HCT116 (cell line): ENCODE data around the gene LMBRD2. TPM values are rescaled to one million over a fixed set of nuclear protein-coding genes. Genes with fewer than 3 reads are reported as not detected.

Source experiments
- ATAC-seq: fragments of 200-7000 bp; cut with Tn5 transposase; 2 replicates; pipeline ENCODE4 v1.9.1; 2020; ENCODE audit warnings: mild to moderate bottlenecking, moderate library complexity
- BruUV-seq: library from RNA; stranded (reverse); fragments of 400-500 nt; replicated peaks from 2 replicates; lab custom pipeline; 2021; lab: Mats Ljungman, UMichigan
- CTCF ChIA-PET: fragments of 300-600 bp; sonication (Branson Sonifier 250); formaldehyde crosslinking; loops from one replicate; lab custom pipeline; 2021; ENCODE audit warnings: antibody characterized with exemption; lab: Charles Lee
- POLR2A ChIA-PET: fragments of 300-600, 350-600 bp; sonication (Branson Sonifier 250); formaldehyde crosslinking; loops from one replicate; lab custom pipeline; 2021; ENCODE audit warnings: antibody characterized with exemption; lab: Charles Lee
- RAD21 ChIA-PET, 2 experiments: fragments of 300-600 bp; sonication (Branson Sonifier 250); formaldehyde crosslinking; loops; one replicate each; lab custom pipeline; 2023; ENCODE audit warnings: low total read pairs in 2 of 2; ENCODE audit not compliant: uncharacterized antibody in 2 of 2, unreplicated experiment in 2 of 2, low non-redundant PET in 1 of 2; lab: Charles Lee
- DNase-seq: peaks from one replicate; pipeline ENCODE4 v3.0.0-alpha.2; 2010; ENCODE audit warnings: low read depth, low spot score
- H2AFZ ChIP-seq: fragments of 200-600 bp; shearing (Covaris generic), sonication (generic); 2 replicates; pipeline ENCODE4 v1.6.1; 2017; ENCODE audit warnings: low read depth, mixed run types, mixed read lengths, antibody characterized with exemption, low read length; ENCODE audit not compliant: poor library complexity, severe bottlenecking
- H3K27ac ChIP-seq: 2 replicates; pipeline ENCODE4 v1.5.1; 2012; ENCODE audit warnings: low read depth, low read length
- H3K27me3 ChIP-seq: fragments of 200-600 bp; sonication (generic); 2 replicates; pipeline ENCODE4 v1.6.1; 2016; ENCODE audit warnings: mixed run types, low read length, mixed read lengths; ENCODE audit not compliant: insufficient read depth
- H3K36me3 ChIP-seq, 2 experiments: fragments of 200-500 bp in 1 of 2; fragments of 200-600 bp in 1 of 2; sonication (Bioruptor generic) in 1 of 2; sonication (generic) in 1 of 2; 2 replicates each; pipeline versions ENCODE4 v1.5.1 to v1.6.1; 2014 to 2016; ENCODE audit warnings: low read length in 2 of 2, inconsistent platforms in 1 of 2, mixed read lengths in 1 of 2, mixed run types in 1 of 2; ENCODE audit not compliant: insufficient read depth in 2 of 2, control insufficient read depth in 1 of 2
- H3K4me1 ChIP-seq, 2 experiments: fragments of 200-600 bp in 1 of 2; sonication (generic) in 1 of 2; 2 replicates each; pipeline versions ENCODE4 v1.5.1 to v1.6.1; 2012 to 2017; ENCODE audit warnings: low read length in 2 of 2, inconsistent platforms in 1 of 2, mild to moderate bottlenecking in 1 of 2, mixed read lengths in 1 of 2, mixed run types in 1 of 2, moderate library complexity in 1 of 2; ENCODE audit not compliant: insufficient read depth in 2 of 2, control insufficient read depth in 1 of 2
- H3K4me2 ChIP-seq: fragments of 200-600 bp; sonication (generic); 2 replicates; pipeline ENCODE4 v1.6.1; 2017; ENCODE audit warnings: mixed run types, low read length, mixed read lengths
- H3K4me3 ChIP-seq, 2 experiments: fragments of 200-600 bp in 1 of 2; sonication (generic) in 1 of 2; replicated peaks in 1 of 2; 2 replicates each; pipeline ENCODE4 v1.5.1; 2011 to 2016; ENCODE audit warnings: low read length in 2 of 2, control low read depth in 1 of 2, low read depth in 1 of 2, mild to moderate bottlenecking in 1 of 2, mixed read lengths in 1 of 2, mixed run types in 1 of 2
- H3K79me2 ChIP-seq: fragments of 200-600 bp; sonication (generic); 2 replicates; pipeline ENCODE4 v1.6.1; 2017; ENCODE audit warnings: mild to moderate bottlenecking, mixed run types, low read length, moderate library complexity, mixed read lengths; ENCODE audit not compliant: insufficient read depth
- H3K9ac ChIP-seq: fragments of 200-600 bp; sonication (generic); 2 replicates; pipeline ENCODE4 v1.6.1; 2016; ENCODE audit warnings: low read length, mixed read lengths
- H3K9me2 ChIP-seq: fragments of 200-600 bp; sonication (generic), shearing (Covaris generic); 2 replicates; pipeline ENCODE4 v1.6.1; 2017; ENCODE audit warnings: mixed run types, mild to moderate bottlenecking, moderate library complexity; ENCODE audit not compliant: insufficient read depth
- H3K9me3 ChIP-seq, 2 experiments: fragments of 200-500 bp in 1 of 2; fragments of 200-600 bp in 1 of 2; sonication (Bioruptor generic) in 1 of 2; sonication (generic) in 1 of 2; 2 replicates each; pipeline ENCODE4 v1.6.1; 2014 to 2017; ENCODE audit warnings: low read length in 2 of 2, mixed read lengths in 2 of 2, inconsistent platforms in 1 of 2, low read depth in 1 of 2, mild to moderate bottlenecking in 1 of 2, mixed run types in 1 of 2, moderate library complexity in 1 of 2; ENCODE audit not compliant: control insufficient read depth in 1 of 2, insufficient read depth in 1 of 2
- H4K20me1 ChIP-seq: fragments of 200-600 bp; sonication (generic), shearing (Covaris generic); 2 replicates; pipeline ENCODE4 v1.6.1; 2017; ENCODE audit warnings: mixed run types, mild to moderate bottlenecking, moderate library complexity; ENCODE audit not compliant: insufficient read depth
- ATF3 ChIP-seq: IDR thresholded peaks from 2 replicates; pipeline ENCODE4 v1.6.1; 2012
- CBX3 ChIP-seq: IDR thresholded peaks from 2 replicates; pipeline ENCODE4 v1.6.1; 2012; ENCODE audit warnings: low read depth
- CEBPB ChIP-seq: IDR thresholded peaks from 2 replicates; pipeline ENCODE4 v1.6.1; 2012; ENCODE audit warnings: low read depth
- EZH2 ChIP-seq: fragments of 200-600 bp; sonication (generic); IDR thresholded peaks from 2 replicates; pipeline ENCODE4 v1.6.1; 2017; ENCODE audit warnings: antibody characterized with exemption, mixed run types
- FOSL1 ChIP-seq: IDR thresholded peaks from 2 replicates; pipeline ENCODE4 v1.6.1; 2012; ENCODE audit warnings: low read depth
- JUND ChIP-seq: IDR thresholded peaks from 2 replicates; pipeline ENCODE4 v1.6.1; 2012
- POLR2A ChIP-seq: IDR thresholded peaks from 2 replicates; pipeline ENCODE4 v1.7.0; 2011; ENCODE audit warnings: borderline replicate concordance; ENCODE audit not compliant: insufficient read depth, insufficient read length; ENCODE audit errors: extremely low read depth
- POLR2AphosphoS5 ChIP-seq: IDR thresholded peaks from 2 replicates; pipeline ENCODE4 v1.6.1; 2011; ENCODE audit warnings: mild to moderate bottlenecking, low read depth, low read length, moderate library complexity
- RAD21 ChIP-seq: IDR thresholded peaks from 2 replicates; pipeline ENCODE4 v1.6.1; 2012; ENCODE audit warnings: low read depth, mild to moderate bottlenecking
- SIN3A ChIP-seq: IDR thresholded peaks from 2 replicates; pipeline ENCODE4 v1.6.1; 2012; ENCODE audit warnings: low read depth
- SP1 ChIP-seq: IDR thresholded peaks from 2 replicates; pipeline ENCODE4 v1.6.1; 2012; ENCODE audit warnings: low read depth
- ZNF274 ChIP-seq: fragments of 200-500 bp; sonication (Bioruptor generic); IDR thresholded peaks from 2 replicates; pipeline ENCODE4 v1.6.1; 2014; ENCODE audit warnings: mild to moderate bottlenecking, low read depth, low read length, inconsistent platforms
- intact Hi-C: fragments of 100-400 bp; cut with micrococcal nuclease; formaldehyde crosslinking; loops from 2 replicates; pipeline ENCODE4 v1.10.0; 2022
- total RNA-seq: library from RNA; stranded (reverse); gene quantifications from one replicate; pipeline ENCODE4 v1.2.1, GENCODE V29; 2021; ENCODE audit not compliant: unreplicated experiment
- TF ChIP-seq, protein P1 (sequence below), 3 experiments: fragments of 200-600 bp in 1 of 3; sonication (generic) in 1 of 3; IDR thresholded peaks in 2 of 3; conservative IDR thresholded peaks in 1 of 3; 2 replicates each; pipeline ENCODE4 v1.5.1; 2012 to 2017; ENCODE audit warnings: low read depth in 2 of 3, low read length in 2 of 3, antibody characterized with exemption in 1 of 3, borderline replicate concordance in 1 of 3, control low read depth in 1 of 3, mild to moderate bottlenecking in 1 of 3, mixed read lengths in 1 of 3, mixed run types in 1 of 3, moderate library complexity in 1 of 3; ENCODE audit not compliant: insufficient read depth in 1 of 3
- TF ChIP-seq, protein P2 (sequence below): IDR thresholded peaks from 2 replicates; pipeline ENCODE4 v1.6.1; 2012
- TF ChIP-seq, protein P3 (sequence below): IDR thresholded peaks from 2 replicates; pipeline ENCODE4 v1.6.1; 2011; ENCODE audit warnings: mild to moderate bottlenecking, low read length, moderate library complexity; ENCODE audit not compliant: insufficient replicate concordance; ENCODE audit errors: extremely low read depth
- TF ChIP-seq, protein P4 (sequence below): IDR thresholded peaks from 2 replicates; pipeline ENCODE4 v1.6.1; 2012; ENCODE audit warnings: low read depth

The LMBRD2 gene
- total RNA-seq, 1 experiment from 2014 or later: 1.1 TPM

- no peaks in the 10 kb centered on the region for H3K9me3 ChIP-seq
- H2AFZ ChIP-seq: no peak overlapping the region
- H3K79me2 ChIP-seq: no peaks in the 10 kb centered on the region
- no peak overlapping the region for H3K27ac ChIP-seq
- no peak overlapping the region for H3K4me3 ChIP-seq
- intact Hi-C loops: no loop called here
- CTCF ChIA-PET: interaction anchor here (0.8 kb wide), 1 partner anchor 9 kb away, joined by 3 read pairs; no protein-coding TSS in a partner anchor
- H3K36me3 ChIP-seq: peaks cover 11 to 18% of the 10 kb centered on the region in 2 experiments; a peak in 2 of 4 replicates
- RAD21 ChIA-PET: no interaction called here
- no peak for DNase-seq
- no peaks in the 10 kb centered on the region for H3K9me2 ChIP-seq
- no peaks in the 10 kb centered on the region for H4K20me1 ChIP-seq
- no peak overlapping the region for H3K4me2 ChIP-seq
- ATAC-seq: no peak
- H3K9ac ChIP-seq: no peak overlapping the region
- H3K4me1 ChIP-seq: no peaks in the 10 kb centered on the region
- TF ChIP-seq, protein P1, sequence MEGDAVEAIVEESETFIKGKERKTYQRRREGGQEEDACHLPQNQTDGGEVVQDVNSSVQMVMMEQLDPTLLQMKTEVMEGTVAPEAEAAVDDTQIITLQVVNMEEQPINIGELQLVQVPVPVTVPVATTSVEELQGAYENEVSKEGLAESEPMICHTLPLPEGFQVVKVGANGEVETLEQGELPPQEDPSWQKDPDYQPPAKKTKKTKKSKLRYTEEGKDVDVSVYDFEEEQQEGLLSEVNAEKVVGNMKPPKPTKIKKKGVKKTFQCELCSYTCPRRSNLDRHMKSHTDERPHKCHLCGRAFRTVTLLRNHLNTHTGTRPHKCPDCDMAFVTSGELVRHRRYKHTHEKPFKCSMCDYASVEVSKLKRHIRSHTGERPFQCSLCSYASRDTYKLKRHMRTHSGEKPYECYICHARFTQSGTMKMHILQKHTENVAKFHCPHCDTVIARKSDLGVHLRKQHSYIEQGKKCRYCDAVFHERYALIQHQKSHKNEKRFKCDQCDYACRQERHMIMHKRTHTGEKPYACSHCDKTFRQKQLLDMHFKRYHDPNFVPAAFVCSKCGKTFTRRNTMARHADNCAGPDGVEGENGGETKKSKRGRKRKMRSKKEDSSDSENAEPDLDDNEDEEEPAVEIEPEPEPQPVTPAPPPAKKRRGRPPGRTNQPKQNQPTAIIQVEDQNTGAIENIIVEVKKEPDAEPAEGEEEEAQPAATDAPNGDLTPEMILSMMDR (IDR thresholded peaks at IDR 0.05 in 2 of 3, conservative IDR thresholded peaks at IDR 0.05 in 1 of 3; ENCODE audit: borderline replicate concordance in 1 of 3, insufficient read depth in 1 of 3, low read depth in 2 of 3, low read length in 2 of 3): no peak
- TF ChIP-seq RAD21 (no peak), POLR2A (no peak), ATF3 (no peak), ZNF274 (no peak), JUND (no peak), SIN3A (no peak), FOSL1 (no peak), CEBPB (no peak), CBX3 (no peak), POLR2AphosphoS5 (no peak), EZH2 (no peak), SP1 (no peak)
- TF ChIP-seq, protein P2, sequence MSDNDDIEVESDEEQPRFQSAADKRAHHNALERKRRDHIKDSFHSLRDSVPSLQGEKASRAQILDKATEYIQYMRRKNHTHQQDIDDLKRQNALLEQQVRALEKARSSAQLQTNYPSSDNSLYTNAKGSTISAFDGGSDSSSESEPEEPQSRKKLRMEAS: no peak
- TF ChIP-seq, protein P3, sequence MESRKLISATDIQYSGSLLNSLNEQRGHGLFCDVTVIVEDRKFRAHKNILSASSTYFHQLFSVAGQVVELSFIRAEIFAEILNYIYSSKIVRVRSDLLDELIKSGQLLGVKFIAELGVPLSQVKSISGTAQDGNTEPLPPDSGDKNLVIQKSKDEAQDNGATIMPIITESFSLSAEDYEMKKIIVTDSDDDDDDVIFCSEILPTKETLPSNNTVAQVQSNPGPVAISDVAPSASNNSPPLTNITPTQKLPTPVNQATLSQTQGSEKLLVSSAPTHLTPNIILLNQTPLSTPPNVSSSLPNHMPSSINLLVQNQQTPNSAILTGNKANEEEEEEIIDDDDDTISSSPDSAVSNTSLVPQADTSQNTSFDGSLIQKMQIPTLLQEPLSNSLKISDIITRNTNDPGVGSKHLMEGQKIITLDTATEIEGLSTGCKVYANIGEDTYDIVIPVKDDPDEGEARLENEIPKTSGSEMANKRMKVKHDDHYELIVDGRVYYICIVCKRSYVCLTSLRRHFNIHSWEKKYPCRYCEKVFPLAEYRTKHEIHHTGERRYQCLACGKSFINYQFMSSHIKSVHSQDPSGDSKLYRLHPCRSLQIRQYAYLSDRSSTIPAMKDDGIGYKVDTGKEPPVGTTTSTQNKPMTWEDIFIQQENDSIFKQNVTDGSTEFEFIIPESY: no peak
- TF ChIP-seq, protein P4, sequence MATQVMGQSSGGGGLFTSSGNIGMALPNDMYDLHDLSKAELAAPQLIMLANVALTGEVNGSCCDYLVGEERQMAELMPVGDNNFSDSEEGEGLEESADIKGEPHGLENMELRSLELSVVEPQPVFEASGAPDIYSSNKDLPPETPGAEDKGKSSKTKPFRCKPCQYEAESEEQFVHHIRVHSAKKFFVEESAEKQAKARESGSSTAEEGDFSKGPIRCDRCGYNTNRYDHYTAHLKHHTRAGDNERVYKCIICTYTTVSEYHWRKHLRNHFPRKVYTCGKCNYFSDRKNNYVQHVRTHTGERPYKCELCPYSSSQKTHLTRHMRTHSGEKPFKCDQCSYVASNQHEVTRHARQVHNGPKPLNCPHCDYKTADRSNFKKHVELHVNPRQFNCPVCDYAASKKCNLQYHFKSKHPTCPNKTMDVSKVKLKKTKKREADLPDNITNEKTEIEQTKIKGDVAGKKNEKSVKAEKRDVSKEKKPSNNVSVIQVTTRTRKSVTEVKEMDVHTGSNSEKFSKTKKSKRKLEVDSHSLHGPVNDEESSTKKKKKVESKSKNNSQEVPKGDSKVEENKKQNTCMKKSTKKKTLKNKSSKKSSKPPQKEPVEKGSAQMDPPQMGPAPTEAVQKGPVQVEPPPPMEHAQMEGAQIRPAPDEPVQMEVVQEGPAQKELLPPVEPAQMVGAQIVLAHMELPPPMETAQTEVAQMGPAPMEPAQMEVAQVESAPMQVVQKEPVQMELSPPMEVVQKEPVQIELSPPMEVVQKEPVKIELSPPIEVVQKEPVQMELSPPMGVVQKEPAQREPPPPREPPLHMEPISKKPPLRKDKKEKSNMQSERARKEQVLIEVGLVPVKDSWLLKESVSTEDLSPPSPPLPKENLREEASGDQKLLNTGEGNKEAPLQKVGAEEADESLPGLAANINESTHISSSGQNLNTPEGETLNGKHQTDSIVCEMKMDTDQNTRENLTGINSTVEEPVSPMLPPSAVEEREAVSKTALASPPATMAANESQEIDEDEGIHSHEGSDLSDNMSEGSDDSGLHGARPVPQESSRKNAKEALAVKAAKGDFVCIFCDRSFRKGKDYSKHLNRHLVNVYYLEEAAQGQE: no peak
- POLR2A ChIA-PET: no interaction called here
- no TSS peak for BruUV-seq
- no peaks in the 10 kb centered on the region for H3K27me3 ChIP-seq
These were observed 29.1 kb upstream of the LMBRD2 start for GRCh38 chr5:36180556-36181350.
